Brain microvascular endothelial cell (primary cell): ENCODE results near the gene PLA2G7.
A peak's percentile ranks its signal among the peaks of the same experiment; 100 is the strongest.

Experiments
- DNase-seq: peaks from one replicate; pipeline ENCODE4 v3.0.0-alpha.2; 2020
- H3K27ac ChIP-seq: fragments of 250-450 bp; sonication (Bioruptor Pico); 2 replicates; pipeline ENCODE4 v1.5.1; 2020; ENCODE audit warnings: mild to moderate bottlenecking, moderate library complexity
- H3K27me3 ChIP-seq: fragments of 250-450 bp; sonication (Bioruptor Pico); replicated peaks from 2 replicates; pipeline ENCODE4 v1.5.1; 2020; ENCODE audit warnings: mild to moderate bottlenecking
- H3K36me3 ChIP-seq: fragments of 250-450 bp; sonication (Bioruptor Pico); replicated peaks from 2 replicates; pipeline ENCODE4 v1.5.1; 2020; ENCODE audit warnings: mild to moderate bottlenecking
- H3K4me3 ChIP-seq: 2 replicates; pipeline ENCODE4 v1.5.1; 2011; ENCODE audit warnings: low read depth, mild to moderate bottlenecking, control low read depth, low read length, moderate library complexity
- in situ Hi-C: cut with HindIII; loops from 2 replicates; pipeline ENCODE4 v1.10.0; 2017; ENCODE audit warnings: low sequenced_read_pairs, low pct_ligation_motif_present
- TF ChIP-seq, protein P1 (sequence below): IDR thresholded peaks from 2 replicates; pipeline ENCODE4 v1.5.1; 2011; ENCODE audit warnings: low read depth, mild to moderate bottlenecking, moderate library complexity, low read length, control low read depth, inconsistent platforms; ENCODE audit errors: missing control alignments

Gene PLA2G7

GRCh38 chr6:46730921-46731461, 4.2 kb downstream of the PLA2G7 start:
- TF ChIP-seq, protein P1, sequence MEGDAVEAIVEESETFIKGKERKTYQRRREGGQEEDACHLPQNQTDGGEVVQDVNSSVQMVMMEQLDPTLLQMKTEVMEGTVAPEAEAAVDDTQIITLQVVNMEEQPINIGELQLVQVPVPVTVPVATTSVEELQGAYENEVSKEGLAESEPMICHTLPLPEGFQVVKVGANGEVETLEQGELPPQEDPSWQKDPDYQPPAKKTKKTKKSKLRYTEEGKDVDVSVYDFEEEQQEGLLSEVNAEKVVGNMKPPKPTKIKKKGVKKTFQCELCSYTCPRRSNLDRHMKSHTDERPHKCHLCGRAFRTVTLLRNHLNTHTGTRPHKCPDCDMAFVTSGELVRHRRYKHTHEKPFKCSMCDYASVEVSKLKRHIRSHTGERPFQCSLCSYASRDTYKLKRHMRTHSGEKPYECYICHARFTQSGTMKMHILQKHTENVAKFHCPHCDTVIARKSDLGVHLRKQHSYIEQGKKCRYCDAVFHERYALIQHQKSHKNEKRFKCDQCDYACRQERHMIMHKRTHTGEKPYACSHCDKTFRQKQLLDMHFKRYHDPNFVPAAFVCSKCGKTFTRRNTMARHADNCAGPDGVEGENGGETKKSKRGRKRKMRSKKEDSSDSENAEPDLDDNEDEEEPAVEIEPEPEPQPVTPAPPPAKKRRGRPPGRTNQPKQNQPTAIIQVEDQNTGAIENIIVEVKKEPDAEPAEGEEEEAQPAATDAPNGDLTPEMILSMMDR, result no peak
- Histone ChIP-seq H3K27ac (no peak overlapping the region), H3K4me3 (no peak overlapping the region), H3K36me3 (no peaks in the 10 kb centered on the region), H3K27me3 (peaks cover 22% of the 10 kb centered on the region)
- DNase-seq, result no peak
- in situ Hi-C loops, result no loop called here

- in situ Hi-C loops, result no loop called here
- Histone ChIP-seq H3K27me3 (peaks cover 12% of the 10 kb centered on the region), H3K4me3 (no peak overlapping the region), H3K36me3 (no peaks in the 10 kb centered on the region), H3K27ac (no peak overlapping the region)
- TF ChIP-seq, protein P1, result no peak
- no peak for DNase-seq
Observed at GRCh38 chr6:46729787-46730326, 5.3 kb downstream of the PLA2G7 start.

GRCh38 chr6:46720401-46720800, 14.8 kb downstream of the PLA2G7 start:
- no peak overlapping the region for H3K27ac ChIP-seq
- no peak for DNase-seq
- no peaks in the 10 kb centered on the region for H3K27me3 ChIP-seq
- no peaks in the 10 kb centered on the region for H3K36me3 ChIP-seq
- TF ChIP-seq, protein P1, result no peak
- in situ Hi-C loops, result no loop called here
- H3K4me3 ChIP-seq, result no peak overlapping the region

- H3K36me3 ChIP-seq, result no peaks in the 10 kb centered on the region
- H3K4me3 ChIP-seq, result no peak overlapping the region
- TF ChIP-seq, protein P1, result no peak
- DNase-seq, result peak; percentile 61
- in situ Hi-C loops, result no loop called here
- H3K27me3 ChIP-seq, result no peaks in the 10 kb centered on the region
- H3K27ac ChIP-seq, result no peak overlapping the region
Observed at GRCh38 chr6:46719099-46719498, 16.1 kb downstream of the PLA2G7 start.

DNA sequence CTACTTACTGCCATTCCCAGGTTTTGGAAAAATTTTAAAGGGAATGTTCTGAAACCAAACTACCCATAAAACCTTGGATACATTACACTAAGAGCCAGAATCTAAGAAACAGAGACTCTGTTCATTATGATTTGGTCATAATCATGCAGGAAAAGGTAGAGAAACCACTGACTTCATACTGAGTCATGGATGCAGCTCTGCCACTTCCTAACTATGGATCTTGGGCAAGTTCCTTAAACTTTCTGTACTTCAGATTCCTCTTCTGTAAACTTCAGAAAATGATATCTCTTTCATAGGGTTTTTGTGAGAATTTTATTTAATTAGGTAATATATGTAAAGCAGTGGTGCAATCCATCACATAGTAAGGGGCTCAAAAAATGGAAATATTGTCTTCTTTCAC, 20.0 kb downstream of the PLA2G7 start:
- Histone ChIP-seq H3K27ac (no peak overlapping the region), H3K36me3 (no peaks in the 10 kb centered on the region), H3K27me3 (no peaks in the 10 kb centered on the region), H3K4me3 (no peak overlapping the region)
- DNase-seq, result no peak
- in situ Hi-C loops, result no loop called here
- TF ChIP-seq, protein P1, result no peak

GRCh38 chr6:46711491-46711890, 23.7 kb downstream of the PLA2G7 start:
- in situ Hi-C loops, result no loop called here
- TF ChIP-seq, protein P1, result no peak
- DNase-seq, result no peak
- no peak overlapping the region for H3K27ac ChIP-seq
- no peaks in the 10 kb centered on the region for H3K27me3 ChIP-seq
- no peak overlapping the region for H3K4me3 ChIP-seq
- H3K36me3 ChIP-seq, result no peaks in the 10 kb centered on the region
